Prostate gland (tissue), 2 donors: ENCODE results near the gene SLC47A1.

Experiments used
- CTCF ChIP-seq, 4 experiments: fragments of 200-600 bp in 2 of 4; fragments of 450-650 bp in 2 of 4; sonication (generic) in 2 of 4; IDR thresholded peaks; 1 replicate in 3 of 4; 2 replicates in 1 of 4; pipeline ENCODE4 v1.5.1; 2016 to 2019; ENCODE audit warnings: antibody characterized with exemption in 4 of 4, mild to moderate bottlenecking in 2 of 4, moderate library complexity in 2 of 4
- POLR2A ChIP-seq: fragments of 450-650 bp; IDR thresholded peaks from one replicate; pipeline ENCODE4 v1.6.1; 2016; ENCODE audit warnings: antibody characterized with exemption, mild to moderate bottlenecking
- POLR2AphosphoS5 ChIP-seq: sonication (generic); formaldehyde crosslinking; IDR thresholded peaks from one replicate; pipeline ENCODE4 v1.6.1; 2017; ENCODE audit warnings: antibody characterized with exemption

DNA sequence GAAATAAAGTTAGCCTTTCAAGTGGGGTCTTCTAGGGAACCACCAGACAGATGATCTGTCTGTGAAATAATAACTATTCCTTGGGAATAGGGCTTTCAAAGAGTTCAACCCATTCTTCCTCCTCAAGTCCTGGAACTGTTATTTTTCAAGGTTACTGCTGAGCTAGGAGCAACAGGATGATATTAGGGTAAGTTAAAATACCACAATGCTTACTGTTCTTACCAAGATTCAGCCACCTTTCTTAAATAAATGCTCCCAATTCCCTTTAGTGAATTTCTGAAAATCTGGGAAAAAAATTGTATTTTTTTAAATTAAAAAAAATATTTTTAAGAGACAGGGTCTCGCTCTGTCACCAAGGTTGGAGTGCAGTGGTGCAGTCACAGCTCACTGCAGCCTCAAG lies 88.0 kb downstream of the SLC47A1 start:
- TF ChIP-seq POLR2A (no peak), CTCF (IDR thresholded peaks at IDR 0.05) (no peak), POLR2AphosphoS5 (no peak)
